Measurements from ENCODE around the gene PSMD2.

The PSMD2 gene

GRCh38 chr3:184296616-184297015 lies 2.4 kb upstream of the PSMD2 start:
- H3K27ac ChIP-seq: no peak overlapping the region
- intact Hi-C loops (cut with DNase I; ENCODE audit: low total_unique reads): loop anchor here (5.0 kb wide), 1 partner anchor 159 kb away; the partner anchor contains the start of gene EIF2B5
- no peaks in the 10 kb centered on the region for H3K9me3 ChIP-seq
- no peak for DNase-seq
- no peak overlapping the region for H3K4me3 ChIP-seq
- TF ChIP-seq, protein P1, sequence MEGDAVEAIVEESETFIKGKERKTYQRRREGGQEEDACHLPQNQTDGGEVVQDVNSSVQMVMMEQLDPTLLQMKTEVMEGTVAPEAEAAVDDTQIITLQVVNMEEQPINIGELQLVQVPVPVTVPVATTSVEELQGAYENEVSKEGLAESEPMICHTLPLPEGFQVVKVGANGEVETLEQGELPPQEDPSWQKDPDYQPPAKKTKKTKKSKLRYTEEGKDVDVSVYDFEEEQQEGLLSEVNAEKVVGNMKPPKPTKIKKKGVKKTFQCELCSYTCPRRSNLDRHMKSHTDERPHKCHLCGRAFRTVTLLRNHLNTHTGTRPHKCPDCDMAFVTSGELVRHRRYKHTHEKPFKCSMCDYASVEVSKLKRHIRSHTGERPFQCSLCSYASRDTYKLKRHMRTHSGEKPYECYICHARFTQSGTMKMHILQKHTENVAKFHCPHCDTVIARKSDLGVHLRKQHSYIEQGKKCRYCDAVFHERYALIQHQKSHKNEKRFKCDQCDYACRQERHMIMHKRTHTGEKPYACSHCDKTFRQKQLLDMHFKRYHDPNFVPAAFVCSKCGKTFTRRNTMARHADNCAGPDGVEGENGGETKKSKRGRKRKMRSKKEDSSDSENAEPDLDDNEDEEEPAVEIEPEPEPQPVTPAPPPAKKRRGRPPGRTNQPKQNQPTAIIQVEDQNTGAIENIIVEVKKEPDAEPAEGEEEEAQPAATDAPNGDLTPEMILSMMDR (IDR thresholded peaks at IDR 0.05): no peak
- no peaks in the 10 kb centered on the region for H3K27me3 ChIP-seq
- peaks cover 0 to 23% (median 18%) of the 10 kb centered on the region in 4 donors for H3K4me1 ChIP-seq
- peaks cover 4 to 15% (median 10%) of the 10 kb centered on the region in 3 donors for H3K36me3 ChIP-seq

GRCh38 chr3:184299488-184300377 lies 692 bp downstream of the PSMD2 start:
- no peaks in the 10 kb centered on the region for H3K27me3 ChIP-seq
- H3K27ac ChIP-seq: peak overlapping the region; percentile 68 to 85
- H3K36me3 ChIP-seq: peaks cover 36 to 46% (median 41%) of the 10 kb centered on the region in 3 donors
- peaks cover 0 to 25% (median 18%) of the 10 kb centered on the region in 4 donors for H3K4me1 ChIP-seq
- peak overlapping the region; percentile 73 to 75 for H3K4me3 ChIP-seq
- TF ChIP-seq, protein P1 (IDR thresholded peaks at IDR 0.05): no peak
- no peak for DNase-seq
- H3K9me3 ChIP-seq: no peaks in the 10 kb centered on the region
- intact Hi-C loops (cut with DNase I; ENCODE audit: low total_unique reads): loop anchor here (2.0 to 5.0 kb wide), 2 partner anchors 39 to 162 kb away; partner anchors contain the start of gene EIF2B5

DNA sequence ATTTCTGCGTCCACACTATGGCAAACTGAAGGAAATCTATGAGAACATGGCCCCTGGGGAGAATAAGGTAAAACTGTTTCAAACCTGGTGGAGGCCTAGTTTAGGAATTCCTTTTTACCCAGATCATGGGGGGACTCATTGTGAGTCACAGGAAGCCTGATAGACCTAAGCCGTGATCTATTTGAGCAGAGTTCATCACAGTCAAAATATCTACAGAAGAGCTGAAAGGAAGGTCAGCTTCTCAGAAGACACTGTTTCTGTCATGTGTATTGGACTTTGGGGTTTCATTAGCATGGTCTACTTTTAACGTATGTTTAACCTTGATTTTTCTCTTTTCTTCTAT lies 1.3 kb downstream of the PSMD2 start:
- Histone ChIP-seq H3K27ac (no peak overlapping the region), H3K4me1 (peaks cover 0 to 25% (median 18%) of the 10 kb centered on the region in 4 donors), H3K27me3 (no peaks in the 10 kb centered on the region), H3K9me3 (no peaks in the 10 kb centered on the region), H3K4me3 (peak overlapping the region; percentile 73 to 75), H3K36me3 (peaks cover 42 to 52% (median 47%) of the 10 kb centered on the region in 3 donors)
- intact Hi-C loops (cut with DNase I; ENCODE audit: low total_unique reads): no loop called here
- TF ChIP-seq, protein P1 (IDR thresholded peaks at IDR 0.05): no peak
- DNase-seq: no peak

DNA sequence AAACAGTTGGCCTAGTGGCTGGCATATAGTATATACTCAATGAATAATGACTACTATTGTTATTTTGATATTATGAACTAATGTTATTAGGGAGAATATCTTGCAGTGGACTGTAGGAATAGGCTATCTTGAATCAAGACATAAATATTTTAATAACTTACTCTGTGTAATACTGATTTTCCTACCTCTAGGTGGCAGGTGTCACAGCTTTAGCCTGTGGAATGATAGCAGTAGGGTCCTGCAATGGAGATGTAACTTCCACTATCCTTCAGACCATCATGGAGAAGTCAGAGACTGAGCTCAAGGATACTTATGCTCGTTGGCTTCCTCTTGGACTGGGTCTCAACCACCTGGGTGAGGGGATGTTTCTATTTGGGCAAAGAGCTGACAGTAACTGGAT lies 6.5 kb downstream of the PSMD2 start:
- intact Hi-C loops (cut with DNase I; ENCODE audit: low total_unique reads): no loop called here
- DNase-seq: no peak
- Histone ChIP-seq H3K27me3 (no peaks in the 10 kb centered on the region), H3K27ac (no peak overlapping the region), H3K36me3 (peaks cover 75 to 89% (median 80%) of the 10 kb centered on the region in 3 donors), H3K4me3 (no peak overlapping the region), H3K4me1 (peaks cover 0 to 7% (median 4%) of the 10 kb centered on the region in 4 donors), H3K9me3 (no peaks in the 10 kb centered on the region)
- TF ChIP-seq, protein P1 (IDR thresholded peaks at IDR 0.05): peak in 1 of 2 experiments; percentile 7

DNA sequence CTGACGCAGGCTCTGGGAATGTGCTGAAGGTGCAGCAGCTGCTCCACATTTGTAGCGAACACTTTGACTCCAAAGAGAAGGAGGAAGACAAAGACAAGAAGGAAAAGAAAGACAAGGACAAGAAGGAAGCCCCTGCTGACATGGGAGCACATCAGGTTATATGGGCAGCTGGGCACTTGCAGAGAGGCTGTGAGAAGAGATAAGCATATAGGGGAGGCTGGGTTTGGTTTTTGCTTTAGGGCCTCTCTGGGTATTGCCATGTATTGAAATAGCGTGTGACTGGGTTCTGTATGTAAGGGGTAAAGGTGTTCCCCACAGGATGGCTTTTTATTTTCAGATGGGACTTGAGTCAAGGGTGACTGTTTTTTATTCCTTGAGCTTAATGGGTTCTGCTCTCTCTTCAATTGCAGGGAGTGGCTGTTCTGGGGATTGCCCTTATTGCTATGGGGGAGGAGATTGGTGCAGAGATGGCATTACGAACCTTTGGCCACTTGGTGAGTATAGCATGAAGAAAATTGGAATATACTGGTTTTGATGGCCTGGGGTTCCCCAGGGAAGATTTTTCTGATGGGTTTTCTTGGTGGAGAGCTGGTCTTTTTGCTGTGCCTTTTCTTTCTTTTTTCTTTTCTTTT lies 7.4 kb downstream of the PSMD2 start:
- Histone ChIP-seq H3K9me3 (no peaks in the 10 kb centered on the region), H3K4me1 (peaks cover 0 to 3% (median 0%) of the 10 kb centered on the region in 4 donors), H3K36me3 (peaks cover 72 to 80% (median 75%) of the 10 kb centered on the region in 3 donors), H3K27ac (no peak overlapping the region), H3K27me3 (no peaks in the 10 kb centered on the region), H3K4me3 (no peak overlapping the region)
- intact Hi-C loops (cut with DNase I; ENCODE audit: low total_unique reads): no loop called here
- TF ChIP-seq, protein P1 (IDR thresholded peaks at IDR 0.05): no peak
- DNase-seq: no peak

Measured in tibial artery (tissue), 4 donors.